Dendritic cell treated with granulocyte-macrophage colony-stimulating factor and Interleukin-4, amounts not matched to agents 40 ng/mL and 50 ng/mL, for 4 days (primary cell): ENCODE measurements around the gene ADD1.

Source experiments
- H3K27ac Mint-ChIP-seq: one replicate; pipeline ENCODE4 v1.8.0; 2022; ENCODE audit warnings: mild to moderate bottlenecking, mixed read lengths
- H3K27me3 Mint-ChIP-seq: one replicate; pipeline ENCODE4 v1.8.0; 2022; ENCODE audit warnings: mild to moderate bottlenecking, mixed read lengths
- H3K36me3 Mint-ChIP-seq: one replicate; pipeline ENCODE4 v1.8.0; 2022; ENCODE audit warnings: low read depth, mixed read lengths
- H3K4me1 Mint-ChIP-seq: one replicate; pipeline ENCODE4 v1.8.0; 2022; ENCODE audit warnings: low read depth, mixed read lengths
- H3K4me3 Mint-ChIP-seq: one replicate; pipeline ENCODE4 v1.8.0; 2022; ENCODE audit warnings: mild to moderate bottlenecking, moderate library complexity, mixed read lengths
- H3K9me3 Mint-ChIP-seq: one replicate; pipeline ENCODE4 v1.8.0; 2022; ENCODE audit warnings: mixed read lengths
- intact Hi-C: fragments of 100-400 bp; cut with micrococcal nuclease; formaldehyde crosslinking; loops from one replicate; pipeline ENCODE4 v1.15.0; 2022

ADD1 gene

DNA sequence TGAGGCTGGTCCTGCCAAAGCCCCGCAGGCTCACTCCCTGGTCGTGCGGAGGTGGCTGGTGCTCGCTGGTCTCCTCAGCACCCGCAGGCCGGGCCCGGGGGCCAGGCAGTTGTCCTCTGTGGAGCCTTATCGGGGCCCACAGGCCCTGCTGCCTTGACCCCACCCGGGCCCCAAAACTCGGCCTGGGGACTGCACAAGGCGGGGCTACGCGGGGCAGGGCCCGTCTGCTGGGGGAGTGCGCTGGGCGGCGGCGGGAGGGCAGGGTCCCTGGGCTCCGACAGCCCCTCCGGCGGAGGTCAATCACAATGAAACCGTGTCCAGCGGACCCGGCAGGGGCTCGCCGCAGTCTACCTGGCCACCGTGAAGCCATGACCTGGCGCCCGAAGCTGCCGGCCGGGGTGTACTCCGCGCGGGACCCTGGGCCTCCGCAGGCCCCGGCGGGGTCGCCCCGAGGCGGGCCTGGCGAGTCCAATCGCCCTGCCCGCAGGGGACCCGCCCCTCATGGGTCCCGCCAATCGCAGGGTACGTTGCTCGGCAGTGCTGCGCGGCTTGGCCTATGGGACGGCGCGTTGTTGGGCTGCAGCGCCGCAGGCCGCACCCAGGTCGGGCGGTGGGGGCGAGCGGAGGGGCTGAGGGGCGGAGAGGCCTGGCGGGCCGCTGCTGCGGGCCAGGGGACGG is at the start of gene ADD1:
ADD1 (plus strand) TSS at position 582 of the 678 bp plus-strand sequence. CDS start 32,072 bp downstream, outside the sequence.
- H3K9me3 Mint-ChIP-seq, result no peaks in the 10 kb centered on the region
- H3K4me1 Mint-ChIP-seq, result peaks cover 60% of the 10 kb centered on the region
- no peaks in the 10 kb centered on the region for H3K27me3 Mint-ChIP-seq
- intact Hi-C loops, result loop anchor here (10.0 kb wide), 1 partner anchor 91 kb away; no protein-coding TSS in a partner anchor
- H3K4me3 Mint-ChIP-seq, result peak within 1 kb of the TSS; percentile 89
- peak within 1 kb of the TSS; percentile 93 for H3K27ac Mint-ChIP-seq
- H3K36me3 Mint-ChIP-seq, result peaks cover 40% of the 10 kb centered on the region

DNA sequence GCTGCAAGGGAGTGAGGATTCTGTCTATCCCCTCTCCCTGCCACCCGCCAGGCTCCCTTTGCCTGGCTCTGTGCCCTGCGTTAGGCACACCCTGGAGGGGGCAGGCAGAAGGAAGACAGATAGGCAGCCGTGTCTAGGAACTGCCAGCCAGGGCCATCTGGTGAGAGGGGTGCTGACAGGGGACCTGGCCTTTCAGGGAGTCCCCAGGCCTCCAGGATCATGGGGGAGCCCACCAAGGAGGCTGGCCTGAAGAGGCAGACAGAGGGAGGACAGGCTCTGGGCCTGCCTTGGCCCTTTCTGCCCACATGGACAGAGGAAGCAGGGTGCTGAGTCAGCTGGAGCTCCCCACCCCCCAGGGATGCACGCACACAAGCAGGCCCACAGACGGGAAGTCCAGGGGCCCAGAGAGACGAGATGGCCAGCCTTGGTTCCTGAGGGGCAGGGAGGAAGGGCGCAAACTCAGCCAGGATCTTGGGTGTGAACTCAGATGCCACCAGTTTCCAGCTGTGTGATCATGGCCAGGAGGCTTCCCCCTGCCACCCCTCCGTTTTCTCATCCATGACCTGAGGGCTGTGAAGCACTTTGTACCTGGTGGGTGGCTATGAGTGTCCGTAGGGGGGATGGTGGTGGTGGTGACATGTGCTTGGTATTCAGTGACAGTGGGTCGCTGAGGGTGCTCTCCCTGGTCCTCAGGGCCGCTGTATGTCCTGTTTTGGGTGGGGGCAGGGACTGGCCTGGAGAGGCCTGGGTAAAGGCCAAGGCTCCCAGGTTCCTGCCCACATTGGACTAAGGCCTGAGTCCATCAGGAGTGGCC is 49.0 kb upstream of the ADD1 start:
- H3K27ac Mint-ChIP-seq, result peak overlapping the region; percentile 94
- H3K36me3 Mint-ChIP-seq, result peaks cover 65% of the 10 kb centered on the region
- H3K9me3 Mint-ChIP-seq, result no peaks in the 10 kb centered on the region
- peaks cover 85% of the 10 kb centered on the region for H3K4me1 Mint-ChIP-seq
- intact Hi-C loops, result loop anchor here (5.0 kb wide), 1 partner anchor 138 kb away; no protein-coding TSS in a partner anchor
- H3K4me3 Mint-ChIP-seq, result peak overlapping the region; percentile 88
- H3K27me3 Mint-ChIP-seq, result no peaks in the 10 kb centered on the region

DNA sequence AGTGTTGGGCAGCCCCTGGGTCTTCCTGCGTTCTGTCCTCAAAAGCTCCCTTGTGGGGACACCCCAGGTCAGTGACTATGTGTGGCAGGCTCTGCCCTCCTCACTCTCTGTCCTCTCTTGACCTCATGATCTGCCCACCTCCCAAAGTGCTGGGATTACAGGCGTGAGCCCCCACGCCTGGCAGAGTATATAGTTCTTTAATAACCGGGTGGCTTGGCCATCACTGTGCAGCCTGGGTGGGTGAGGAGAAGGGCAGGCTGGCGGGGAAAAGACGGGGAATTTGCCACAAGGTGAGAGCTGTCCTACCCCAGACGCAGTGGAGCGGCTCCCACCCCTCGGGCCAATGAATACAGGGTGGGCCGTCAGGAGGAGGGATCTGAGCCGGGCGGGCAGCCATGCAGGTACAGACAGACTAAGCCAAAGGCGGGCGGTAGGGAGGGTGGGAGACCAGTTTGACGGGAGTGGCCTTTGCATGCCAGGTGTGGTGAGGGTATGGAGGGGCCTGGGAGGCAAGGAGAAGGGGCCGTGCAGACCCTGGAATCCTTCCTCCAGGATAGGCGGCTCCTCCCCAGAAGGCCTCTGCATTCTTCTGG is 48.2 kb upstream of the ADD1 start:
- H3K9me3 Mint-ChIP-seq, result no peaks in the 10 kb centered on the region
- intact Hi-C loops, result loop anchor here (5.0 kb wide), 1 partner anchor 137 kb away; no protein-coding TSS in a partner anchor
- peak overlapping the region; percentile 94 for H3K27ac Mint-ChIP-seq
- H3K4me3 Mint-ChIP-seq, result peak overlapping the region; percentile 88
- no peaks in the 10 kb centered on the region for H3K27me3 Mint-ChIP-seq
- H3K36me3 Mint-ChIP-seq, result peaks cover 72% of the 10 kb centered on the region
- peaks cover 85% of the 10 kb centered on the region for H3K4me1 Mint-ChIP-seq

DNA sequence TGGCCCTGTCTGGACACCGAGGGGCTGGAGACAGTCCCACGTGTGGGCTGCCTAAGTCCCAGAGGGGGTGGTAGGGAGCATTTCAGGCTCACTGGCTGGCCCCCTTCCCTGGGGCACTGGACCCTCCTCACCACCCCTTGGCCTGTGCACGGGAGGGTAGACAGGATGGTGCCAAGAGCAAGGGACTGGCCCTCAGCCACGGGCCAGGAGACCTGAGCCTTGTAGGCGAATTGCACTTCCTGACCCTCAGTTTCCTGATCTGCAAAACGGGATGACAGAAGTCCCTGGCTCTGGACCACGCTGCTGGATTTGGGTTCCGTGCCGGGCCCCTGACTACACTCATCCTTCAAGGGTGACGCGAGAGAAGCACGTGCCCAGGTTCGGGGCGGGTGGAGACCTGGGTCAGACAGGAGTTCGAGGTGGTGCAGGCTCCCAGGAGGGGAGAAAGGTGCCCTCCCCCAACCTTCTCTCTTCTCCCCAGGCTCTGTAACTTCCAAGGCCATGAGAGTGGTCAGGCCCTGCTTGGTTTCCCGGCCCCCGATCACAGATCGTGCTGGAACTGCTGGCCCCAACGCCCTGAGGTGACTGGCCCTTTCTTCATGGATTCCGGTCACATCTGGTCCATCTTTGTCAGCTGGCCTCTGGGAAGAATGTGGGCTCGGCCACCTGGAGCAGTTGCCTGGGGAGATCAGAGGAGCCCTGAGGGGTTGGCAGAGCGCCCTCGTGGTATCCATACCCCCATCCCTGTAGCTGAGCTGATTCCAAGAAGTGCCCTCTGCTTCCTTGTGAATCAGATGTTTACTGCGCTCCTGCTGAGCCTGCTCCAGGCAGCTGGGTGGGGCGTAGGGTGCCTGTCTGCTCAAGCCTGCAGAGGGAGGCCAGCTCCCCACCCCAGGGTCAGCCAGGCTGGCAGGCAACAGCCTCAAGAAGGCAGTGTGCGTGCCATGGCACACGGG is 47.5 kb upstream of the ADD1 start:
- intact Hi-C loops, result loop anchor here (5.0 kb wide), 1 partner anchor 136 kb away; no protein-coding TSS in a partner anchor
- H3K4me3 Mint-ChIP-seq, result peak overlapping the region; percentile 86
- no peaks in the 10 kb centered on the region for H3K9me3 Mint-ChIP-seq
- peaks cover 85% of the 10 kb centered on the region for H3K4me1 Mint-ChIP-seq
- H3K27ac Mint-ChIP-seq, result peak overlapping the region; percentile 94
- H3K36me3 Mint-ChIP-seq, result peaks cover 80% of the 10 kb centered on the region
- H3K27me3 Mint-ChIP-seq, result no peaks in the 10 kb centered on the region

GRCh38 chr4:2796849-2797544 is 46.6 kb upstream of the ADD1 start:
- H3K4me3 Mint-ChIP-seq, result peak overlapping the region; percentile 86
- no peaks in the 10 kb centered on the region for H3K27me3 Mint-ChIP-seq
- H3K36me3 Mint-ChIP-seq, result peaks cover 88% of the 10 kb centered on the region
- H3K9me3 Mint-ChIP-seq, result no peaks in the 10 kb centered on the region
- intact Hi-C loops, result loop anchor here (5.0 kb wide), 1 partner anchor 135 kb away; no protein-coding TSS in a partner anchor
- H3K27ac Mint-ChIP-seq, result peak overlapping the region; percentile 94
- H3K4me1 Mint-ChIP-seq, result peaks cover 85% of the 10 kb centered on the region

DNA sequence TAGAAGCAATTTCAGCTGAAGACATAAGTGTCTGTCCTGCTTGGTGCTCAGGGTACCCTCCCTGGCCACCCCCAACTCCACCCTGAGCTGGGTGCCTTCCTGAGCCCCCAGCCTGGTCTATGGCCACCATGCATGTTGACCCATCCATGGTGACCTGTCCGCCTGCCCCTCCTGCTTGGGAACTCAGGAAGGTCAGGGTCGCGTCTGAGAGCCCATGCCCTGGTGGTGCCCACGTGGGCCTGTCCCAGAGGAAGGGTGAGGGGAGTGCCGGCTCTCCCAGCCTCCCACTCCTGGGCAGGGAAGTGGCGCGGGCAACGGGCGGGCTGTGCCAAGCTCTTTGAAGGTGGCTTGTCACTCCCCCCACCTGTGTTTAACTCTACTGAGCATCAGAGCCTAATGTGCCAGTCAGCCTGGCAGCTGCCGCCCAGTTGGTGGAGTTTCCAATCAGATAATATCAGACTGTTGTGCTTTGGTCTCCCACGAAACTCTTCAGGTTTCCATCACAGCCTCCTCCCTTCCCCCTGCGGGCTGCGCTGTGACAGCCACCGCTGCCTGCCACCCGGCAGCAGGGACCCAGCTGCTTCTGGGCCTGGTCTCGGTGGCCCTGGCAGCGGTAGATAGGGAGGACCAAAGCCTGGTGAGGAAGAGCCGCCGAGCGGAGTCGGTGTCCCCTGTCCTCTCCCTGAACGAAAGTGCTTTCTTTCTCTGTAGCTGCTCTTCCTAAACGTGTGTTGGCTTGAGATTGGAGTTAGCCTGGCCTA is 45.9 kb upstream of the ADD1 start:
- Mint-ChIP-seq H3K27me3 (no peaks in the 10 kb centered on the region), H3K36me3 (peaks cover 96% of the 10 kb centered on the region), H3K27ac (peak overlapping the region; percentile 94), H3K9me3 (no peaks in the 10 kb centered on the region), H3K4me1 (peaks cover 86% of the 10 kb centered on the region), H3K4me3 (peak overlapping the region; percentile 86)
- intact Hi-C loops, result loop anchor here (5.0 kb wide), 1 partner anchor 135 kb away; no protein-coding TSS in a partner anchor

- intact Hi-C loops, result loop anchor here (5.0 kb wide), 1 partner anchor 134 kb away; no protein-coding TSS in a partner anchor
Observed at GRCh38 chr4:2798399-2799223, 45.0 kb upstream of the ADD1 start.

GRCh38 chr4:2799224-2799911 is 44.3 kb upstream of the ADD1 start:
- no peaks in the 10 kb centered on the region for H3K27me3 Mint-ChIP-seq
- peaks cover 100% of the 10 kb centered on the region for H3K36me3 Mint-ChIP-seq
- intact Hi-C loops, result loop anchor here (5.0 kb wide), 1 partner anchor 133 kb away; no protein-coding TSS in a partner anchor
- peaks cover 96% of the 10 kb centered on the region for H3K4me1 Mint-ChIP-seq
- no peaks in the 10 kb centered on the region for H3K9me3 Mint-ChIP-seq
- peak overlapping the region; percentile 94 for H3K27ac Mint-ChIP-seq
- peak overlapping the region; percentile 86 for H3K4me3 Mint-ChIP-seq

More at GRCh38 chr4:2798399-2799223, 45.0 kb upstream of the ADD1 start:
- Mint-ChIP-seq H3K27me3 (no peaks in the 10 kb centered on the region), H3K27ac (peak overlapping the region; percentile 94), H3K4me1 (peaks cover 95% of the 10 kb centered on the region), H3K9me3 (no peaks in the 10 kb centered on the region), H3K36me3 (peaks cover 100% of the 10 kb centered on the region), H3K4me3 (peak overlapping the region; percentile 86)

DNA sequence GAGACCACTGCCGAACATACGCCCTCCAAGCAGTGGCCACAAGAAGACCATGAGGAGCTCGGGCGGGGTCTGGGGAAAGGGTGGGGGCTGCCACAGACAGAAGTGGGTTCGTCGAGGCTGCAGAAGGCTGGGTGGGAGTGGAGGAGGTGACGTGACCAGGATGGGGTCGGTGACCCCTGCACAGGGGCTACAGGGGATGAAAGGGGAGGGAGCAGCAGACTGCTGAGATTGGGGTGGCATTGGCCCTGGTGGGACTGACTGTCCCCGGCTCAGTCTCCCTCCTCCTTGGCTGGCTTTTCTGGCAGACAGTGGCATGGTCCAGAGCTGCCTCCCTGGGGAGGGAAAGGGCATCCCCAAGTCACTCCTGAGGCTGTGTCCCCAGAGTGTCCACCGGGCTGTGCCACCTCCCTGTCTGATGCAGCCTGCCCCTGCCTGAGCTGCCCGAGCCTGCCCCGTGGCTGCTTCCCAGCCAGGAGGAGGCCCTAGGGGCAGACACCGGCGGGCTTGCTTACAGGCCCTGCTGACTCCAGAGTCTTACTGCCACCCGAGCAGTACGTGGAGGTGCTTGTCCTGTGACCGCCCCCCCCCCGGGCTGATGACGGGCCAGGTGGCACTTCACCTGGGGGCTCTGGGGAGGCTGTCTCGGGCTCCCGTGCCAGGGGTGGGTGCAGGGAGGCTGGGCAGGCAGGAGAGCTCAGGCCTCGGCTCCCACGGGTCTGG is 43.5 kb upstream of the ADD1 start:
- H3K36me3 Mint-ChIP-seq, result peaks cover 100% of the 10 kb centered on the region
- intact Hi-C loops, result loop anchor here (5.0 kb wide), 2 partner anchors 38 to 132 kb away; no protein-coding TSS in a partner anchor

More for the DNA sequence above, 43.5 kb upstream of the ADD1 start:
- Mint-ChIP-seq H3K4me1 (peaks cover 96% of the 10 kb centered on the region), H3K4me3 (peak overlapping the region; percentile 86), H3K27me3 (no peaks in the 10 kb centered on the region), H3K27ac (peak overlapping the region; percentile 94), H3K9me3 (no peaks in the 10 kb centered on the region)
